ENCODE results near the gene TRMT2A. TPM values are rescaled to one million over a fixed set of nuclear protein-coding genes. Genes with fewer than 3 reads are reported as not detected.

The TRMT2A gene
- total RNA-seq, 3 donors from 2014 or later (not counting 1 experiment from before 2014, with no cell fraction given), result 86.4 to 104 (median 86.5) TPM

- no peak overlapping the region for H3K27ac Mint-ChIP-seq
- H3K4me1 ChIP-seq (ENCODE audit: control insufficient read depth, insufficient read depth, low read length), result no peaks in the 10 kb centered on the region
- no peak for ATAC-seq
- H3K4me3 Mint-ChIP-seq, result no peak overlapping the region
- H3K36me3 ChIP-seq (ENCODE audit: control insufficient read depth, insufficient read depth, low read length), result no peaks in the 10 kb centered on the region
- H3K27me3 Mint-ChIP-seq (ENCODE audit: low read depth in 2 of 2), result no peaks in the 10 kb centered on the region
- no peak for TF ChIP-seq CTCF (IDR thresholded peaks at IDR 0.05)
- no peaks in the 10 kb centered on the region for H3K4me1 Mint-ChIP-seq
- H3K36me3 Mint-ChIP-seq, result no peaks in the 10 kb centered on the region
- H3K9me3 ChIP-seq (ENCODE audit: control insufficient read depth, insufficient read depth, low read length), result no peaks in the 10 kb centered on the region
- H3K4me3 ChIP-seq (ENCODE audit: low read length), result no peak overlapping the region
- no peak overlapping the region for H3K27ac ChIP-seq (ENCODE audit: low read length)
- no peaks in the 10 kb centered on the region for H3K9me3 Mint-ChIP-seq
- H3K27me3 ChIP-seq (ENCODE audit: control insufficient read depth, insufficient read depth, low read length), result no peaks in the 10 kb centered on the region
- DNase-seq, result no peak
- 91% methylated on average over 18 of the region's 18 CpGs for WGBS (ENCODE audit: insufficient coverage)
- intact Hi-C loops (cut with micrococcal nuclease), result no loop called here
These were observed 31.4 kb upstream of the TRMT2A start for GRCh38 chr22:20148414-20148813.

GRCh38 chr22:20147237-20147988 is 30.4 kb upstream of the TRMT2A start:
- WGBS (ENCODE audit: insufficient coverage), result 75% methylated on average over 10 of the region's 14 CpGs
- ATAC-seq, result peak in 1 of 3 donors; percentile 10

GRCh38 chr22:20146777-20147176 is 29.8 kb upstream of the TRMT2A start:
- no peaks in the 10 kb centered on the region for H3K4me1 Mint-ChIP-seq
- ATAC-seq (peak in 1 of 3 donors; percentile 13), DNase-seq (no peak)
- H3K9me3 ChIP-seq (ENCODE audit: control insufficient read depth, insufficient read depth, low read length), result no peaks in the 10 kb centered on the region
- 81% methylated on average over 22 of the region's 22 CpGs for WGBS (ENCODE audit: insufficient coverage)
- no peak overlapping the region for H3K4me3 ChIP-seq (ENCODE audit: low read length)
- H3K27ac ChIP-seq (ENCODE audit: low read length), result no peak overlapping the region
- no peaks in the 10 kb centered on the region for H3K9me3 Mint-ChIP-seq
- H3K27ac Mint-ChIP-seq, result no peak overlapping the region
- peaks cover 2% of the 10 kb centered on the region for H3K36me3 ChIP-seq (ENCODE audit: control insufficient read depth, insufficient read depth, low read length)
- TF ChIP-seq CTCF (IDR thresholded peaks at IDR 0.05), result no peak
- H3K4me3 Mint-ChIP-seq, result no peak overlapping the region
- no peaks in the 10 kb centered on the region for H3K27me3 Mint-ChIP-seq (ENCODE audit: low read depth in 2 of 2)
- H3K4me1 ChIP-seq (ENCODE audit: control insufficient read depth, insufficient read depth, low read length), result no peaks in the 10 kb centered on the region
- intact Hi-C loops (cut with micrococcal nuclease), result no loop called here
- H3K27me3 ChIP-seq (ENCODE audit: control insufficient read depth, insufficient read depth, low read length), result no peaks in the 10 kb centered on the region
- no peaks in the 10 kb centered on the region for H3K36me3 Mint-ChIP-seq

More at GRCh38 chr22:20147237-20147988, 30.4 kb upstream of the TRMT2A start:
- H3K9me3 ChIP-seq (ENCODE audit: control insufficient read depth, insufficient read depth, low read length), result no peaks in the 10 kb centered on the region
- H3K4me1 ChIP-seq (ENCODE audit: control insufficient read depth, insufficient read depth, low read length), result no peaks in the 10 kb centered on the region
- no peaks in the 10 kb centered on the region for H3K36me3 ChIP-seq (ENCODE audit: control insufficient read depth, insufficient read depth, low read length)
- intact Hi-C loops (cut with micrococcal nuclease), result no loop called here
- DNase-seq, result no peak
- TF ChIP-seq CTCF (IDR thresholded peaks at IDR 0.05), result no peak
- no peak overlapping the region for H3K27ac ChIP-seq (ENCODE audit: low read length)
- Mint-ChIP-seq H3K9me3 (no peaks in the 10 kb centered on the region), H3K4me1 (no peaks in the 10 kb centered on the region), H3K27me3 (ENCODE audit: low read depth in 2 of 2) (no peaks in the 10 kb centered on the region), H3K4me3 (no peak overlapping the region), H3K36me3 (no peaks in the 10 kb centered on the region), H3K27ac (no peak overlapping the region)
- H3K27me3 ChIP-seq (ENCODE audit: control insufficient read depth, insufficient read depth, low read length), result no peaks in the 10 kb centered on the region
- no peak overlapping the region for H3K4me3 ChIP-seq (ENCODE audit: low read length)

- no peaks in the 10 kb centered on the region for H3K27me3 Mint-ChIP-seq (ENCODE audit: low read depth in 2 of 2)
- H3K4me3 Mint-ChIP-seq, result no peak overlapping the region
- Histone ChIP-seq H3K4me1 (ENCODE audit: control insufficient read depth, insufficient read depth, low read length) (no peaks in the 10 kb centered on the region), H3K27ac (ENCODE audit: low read length) (no peak overlapping the region), H3K4me3 (ENCODE audit: low read length) (no peak overlapping the region), H3K27me3 (ENCODE audit: control insufficient read depth, insufficient read depth, low read length) (no peaks in the 10 kb centered on the region), H3K9me3 (ENCODE audit: control insufficient read depth, insufficient read depth, low read length) (no peaks in the 10 kb centered on the region), H3K36me3 (ENCODE audit: control insufficient read depth, insufficient read depth, low read length) (peaks cover 2% of the 10 kb centered on the region)
- no peak overlapping the region for H3K27ac Mint-ChIP-seq
- intact Hi-C loops (cut with micrococcal nuclease), result no loop called here
- 96% methylated on average over 21 of the region's 21 CpGs for WGBS (ENCODE audit: insufficient coverage)
- DNase-seq (no peak), ATAC-seq (no peak)
- H3K4me1 Mint-ChIP-seq, result no peaks in the 10 kb centered on the region
- no peak for TF ChIP-seq CTCF (IDR thresholded peaks at IDR 0.05)
- no peaks in the 10 kb centered on the region for H3K9me3 Mint-ChIP-seq
- H3K36me3 Mint-ChIP-seq, result no peaks in the 10 kb centered on the region
These were observed 28.8 kb upstream of the TRMT2A start for GRCh38 chr22:20145832-20146223.

All from natural killer cell (primary cell).